Sigmoid colon (tissue), 4 donors: Measurements from ENCODE around the gene PTBP1.

Experiments used
- EP300 ChIP-seq, 4 donors: sonication (generic); formaldehyde crosslinking; IDR thresholded peaks; one replicate each; pipeline ENCODE4 v1.6.1; 2017; ENCODE audit warnings: antibody characterized with exemption in 4 of 4
- POLR2A ChIP-seq, 2 donors: fragments of 450-650 bp; IDR thresholded peaks; one replicate each; pipeline ENCODE4 v1.6.1; 2016; ENCODE audit warnings: antibody characterized with exemption in 2 of 2, mild to moderate bottlenecking in 2 of 2, moderate library complexity in 2 of 2
- POLR2AphosphoS5 ChIP-seq, 4 donors: sonication (generic); formaldehyde crosslinking; IDR thresholded peaks; one replicate each; pipeline ENCODE4 v1.6.1; 2017; ENCODE audit warnings: antibody characterized with exemption in 4 of 4
- TF ChIP-seq, protein P1 (sequence below), 4 experiments: fragments of 450-650 bp in 3 of 4; fragments of 200-600 bp in 1 of 4; IDR thresholded peaks; one replicate each; pipeline ENCODE4 v1.5.1; 2016 to 2019; ENCODE audit warnings: antibody characterized with exemption in 4 of 4, mild to moderate bottlenecking in 3 of 4, moderate library complexity in 2 of 4

DNA sequence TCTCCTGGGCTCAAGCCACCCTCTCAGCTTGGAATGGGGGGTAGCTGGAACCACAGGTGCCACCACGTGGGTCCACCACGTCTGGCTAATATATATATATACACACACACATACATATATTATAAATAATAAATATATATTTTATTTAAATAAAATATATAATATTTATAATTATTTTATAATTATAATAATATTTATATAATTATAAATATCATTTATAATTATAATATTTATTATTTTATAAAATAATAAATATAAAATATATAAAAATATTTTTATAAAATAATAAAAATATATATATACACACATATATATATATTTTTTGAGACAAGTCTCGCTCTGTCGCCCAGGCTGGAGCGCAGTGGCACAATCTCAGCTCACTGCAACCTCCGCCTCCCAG is 57.3 kb downstream of the PTBP1 start:
- TF ChIP-seq POLR2A (IDR thresholded peaks at IDR 0.05) (no peak), POLR2AphosphoS5 (IDR thresholded peaks at IDR 0.05) (no peak), EP300 (IDR thresholded peaks at IDR 0.05) (no peak)
- TF ChIP-seq, protein P1, sequence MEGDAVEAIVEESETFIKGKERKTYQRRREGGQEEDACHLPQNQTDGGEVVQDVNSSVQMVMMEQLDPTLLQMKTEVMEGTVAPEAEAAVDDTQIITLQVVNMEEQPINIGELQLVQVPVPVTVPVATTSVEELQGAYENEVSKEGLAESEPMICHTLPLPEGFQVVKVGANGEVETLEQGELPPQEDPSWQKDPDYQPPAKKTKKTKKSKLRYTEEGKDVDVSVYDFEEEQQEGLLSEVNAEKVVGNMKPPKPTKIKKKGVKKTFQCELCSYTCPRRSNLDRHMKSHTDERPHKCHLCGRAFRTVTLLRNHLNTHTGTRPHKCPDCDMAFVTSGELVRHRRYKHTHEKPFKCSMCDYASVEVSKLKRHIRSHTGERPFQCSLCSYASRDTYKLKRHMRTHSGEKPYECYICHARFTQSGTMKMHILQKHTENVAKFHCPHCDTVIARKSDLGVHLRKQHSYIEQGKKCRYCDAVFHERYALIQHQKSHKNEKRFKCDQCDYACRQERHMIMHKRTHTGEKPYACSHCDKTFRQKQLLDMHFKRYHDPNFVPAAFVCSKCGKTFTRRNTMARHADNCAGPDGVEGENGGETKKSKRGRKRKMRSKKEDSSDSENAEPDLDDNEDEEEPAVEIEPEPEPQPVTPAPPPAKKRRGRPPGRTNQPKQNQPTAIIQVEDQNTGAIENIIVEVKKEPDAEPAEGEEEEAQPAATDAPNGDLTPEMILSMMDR (IDR thresholded peaks at IDR 0.05) = no peak
